SK-N-SH treated with all-trans-retinoic acid at 6 μM for 48 hours (cell line): Measurements from ENCODE around the gene SLC46A2.

ENCODE experiments used
- ARNTL ChIP-seq: fragments of 450-650 bp; formaldehyde crosslinking; IDR thresholded peaks from 2 replicates; pipeline ENCODE4 v1.5.0; 2020; ENCODE audit warnings: low read depth, mild to moderate bottlenecking, moderate library complexity, borderline replicate concordance
- OSR1 ChIP-seq: fragments of 250-450 bp; sonication (Bioruptor Pico); IDR thresholded peaks from 2 replicates; pipeline ENCODE4 v1.8.0; 2022; ENCODE audit warnings: moderate library complexity, mild to moderate bottlenecking, inconsistent platforms
- PPARA ChIP-seq: fragments of 250-450 bp; sonication (Bioruptor Pico); IDR thresholded peaks from 2 replicates; pipeline ENCODE4 v1.5.0; 2020; ENCODE audit warnings: mild to moderate bottlenecking, borderline replicate concordance
- RARB ChIP-seq: fragments of 250-450 bp; sonication (Bioruptor Pico); IDR thresholded peaks from 2 replicates; pipeline ENCODE4 v1.8.0; 2021; ENCODE audit warnings: mild to moderate bottlenecking, moderate library complexity
- SNAI2 ChIP-seq: fragments of 250-450 bp; sonication (Bioruptor Pico); IDR thresholded peaks from 2 replicates; pipeline ENCODE4 v1.5.0; 2020; ENCODE audit warnings: mild to moderate bottlenecking, moderate library complexity
- ZFP3 ChIP-seq: fragments of 250-450 bp; sonication (Bioruptor Pico); IDR thresholded peaks from 2 replicates; pipeline ENCODE4 v1.5.0; 2020; ENCODE audit warnings: mild to moderate bottlenecking, moderate library complexity
- ZFP30 ChIP-seq: fragments of 450-650 bp; formaldehyde crosslinking; IDR thresholded peaks from 2 replicates; pipeline ENCODE4 v1.5.0; 2022; ENCODE audit warnings: mild to moderate bottlenecking, moderate library complexity
- TF ChIP-seq, protein P1 (sequence below): fragments of 250-450 bp; sonication (Bioruptor Pico); IDR thresholded peaks from 2 replicates; pipeline ENCODE4 v1.8.0; 2020; ENCODE audit warnings: mild to moderate bottlenecking, moderate library complexity, borderline replicate concordance

DNA sequence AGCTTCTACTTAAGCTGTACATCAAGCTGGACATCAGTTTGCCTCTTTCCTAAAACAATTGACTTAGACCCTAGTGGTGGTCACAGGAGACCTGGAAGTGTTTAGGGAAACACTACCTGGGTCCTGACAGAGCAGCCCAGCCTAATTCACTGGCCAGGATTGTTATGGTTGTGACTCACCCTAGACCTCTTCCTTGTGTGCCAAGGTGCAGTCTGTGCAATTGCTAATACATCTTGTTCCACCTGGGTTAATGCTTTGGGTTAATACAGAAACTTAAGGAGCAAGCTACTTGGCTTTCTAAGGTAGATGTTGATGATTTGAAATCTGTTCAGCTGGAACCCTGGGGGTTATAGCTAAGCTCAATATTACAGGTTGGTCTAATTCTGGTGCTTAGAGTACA is 48.7 kb upstream of the SLC46A2 start:
- TF ChIP-seq ARNTL (CRISPR knock-in tag) (no peak), SNAI2 (CRISPR knock-in tag) (no peak), ZFP30 (no peak), RARB (CRISPR knock-in tag) (no peak), OSR1 (CRISPR knock-in tag) (no peak), PPARA (CRISPR knock-in tag) (no peak), ZFP3 (CRISPR knock-in tag) (no peak)
- TF ChIP-seq, protein P1, sequence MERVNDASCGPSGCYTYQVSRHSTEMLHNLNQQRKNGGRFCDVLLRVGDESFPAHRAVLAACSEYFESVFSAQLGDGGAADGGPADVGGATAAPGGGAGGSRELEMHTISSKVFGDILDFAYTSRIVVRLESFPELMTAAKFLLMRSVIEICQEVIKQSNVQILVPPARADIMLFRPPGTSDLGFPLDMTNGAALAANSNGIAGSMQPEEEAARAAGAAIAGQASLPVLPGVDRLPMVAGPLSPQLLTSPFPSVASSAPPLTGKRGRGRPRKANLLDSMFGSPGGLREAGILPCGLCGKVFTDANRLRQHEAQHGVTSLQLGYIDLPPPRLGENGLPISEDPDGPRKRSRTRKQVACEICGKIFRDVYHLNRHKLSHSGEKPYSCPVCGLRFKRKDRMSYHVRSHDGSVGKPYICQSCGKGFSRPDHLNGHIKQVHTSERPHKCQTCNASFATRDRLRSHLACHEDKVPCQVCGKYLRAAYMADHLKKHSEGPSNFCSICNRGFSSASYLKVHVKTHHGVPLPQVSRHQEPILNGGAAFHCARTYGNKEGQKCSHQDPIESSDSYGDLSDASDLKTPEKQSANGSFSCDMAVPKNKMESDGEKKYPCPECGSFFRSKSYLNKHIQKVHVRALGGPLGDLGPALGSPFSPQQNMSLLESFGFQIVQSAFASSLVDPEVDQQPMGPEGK, result no peak
